SU-DHL-6 (cell line): ENCODE measurements around the gene ETV1.

Experiments used
- CTCF ChIP-seq: fragments of 200-600 bp; sonication (generic); IDR thresholded peaks from one replicate; pipeline ENCODE4 v1.5.1; 2017; ENCODE audit warnings: antibody characterized with exemption, mild to moderate bottlenecking, low read length, moderate library complexity; ENCODE audit not compliant: insufficient read depth, poor library complexity, severe bottlenecking
- EZH2phosphoT487 ChIP-seq: fragments of 200-600 bp; sonication (generic), shearing (Covaris generic); conservative IDR thresholded peaks from 2 replicates; pipeline ENCODE4 v1.6.1; 2018; ENCODE audit warnings: mild to moderate bottlenecking, antibody characterized with exemption, low read length, moderate library complexity, mixed read lengths

- TF ChIP-seq CTCF (no peak), EZH2phosphoT487 (no peak)
Observed at GRCh38 chr7:13981070-13981469, 8.4 kb downstream of the ETV1 start.
